ENCODE results near the gene FNDC3B.

DNA sequence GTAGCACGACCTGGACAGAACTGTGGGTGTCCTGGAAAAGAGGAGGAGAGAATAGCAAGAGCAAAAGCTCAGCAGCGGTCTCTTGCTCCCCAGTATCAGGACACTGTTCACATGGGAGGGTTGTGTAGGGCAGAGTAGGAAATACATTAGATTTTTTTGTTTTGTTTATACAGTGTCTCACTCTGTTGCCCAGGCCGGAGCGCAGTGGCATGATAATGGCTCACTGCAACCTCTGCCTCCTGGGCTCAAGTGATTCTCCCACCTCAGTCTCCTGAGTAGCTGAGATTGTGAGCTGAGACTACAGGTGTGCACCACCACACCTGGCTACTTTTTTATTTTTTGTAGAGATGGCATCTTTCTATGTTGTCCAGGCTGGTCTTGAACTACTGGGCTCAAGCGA lies 53.3 kb downstream of the FNDC3B start:
- TF ChIP-seq, protein P1, sequence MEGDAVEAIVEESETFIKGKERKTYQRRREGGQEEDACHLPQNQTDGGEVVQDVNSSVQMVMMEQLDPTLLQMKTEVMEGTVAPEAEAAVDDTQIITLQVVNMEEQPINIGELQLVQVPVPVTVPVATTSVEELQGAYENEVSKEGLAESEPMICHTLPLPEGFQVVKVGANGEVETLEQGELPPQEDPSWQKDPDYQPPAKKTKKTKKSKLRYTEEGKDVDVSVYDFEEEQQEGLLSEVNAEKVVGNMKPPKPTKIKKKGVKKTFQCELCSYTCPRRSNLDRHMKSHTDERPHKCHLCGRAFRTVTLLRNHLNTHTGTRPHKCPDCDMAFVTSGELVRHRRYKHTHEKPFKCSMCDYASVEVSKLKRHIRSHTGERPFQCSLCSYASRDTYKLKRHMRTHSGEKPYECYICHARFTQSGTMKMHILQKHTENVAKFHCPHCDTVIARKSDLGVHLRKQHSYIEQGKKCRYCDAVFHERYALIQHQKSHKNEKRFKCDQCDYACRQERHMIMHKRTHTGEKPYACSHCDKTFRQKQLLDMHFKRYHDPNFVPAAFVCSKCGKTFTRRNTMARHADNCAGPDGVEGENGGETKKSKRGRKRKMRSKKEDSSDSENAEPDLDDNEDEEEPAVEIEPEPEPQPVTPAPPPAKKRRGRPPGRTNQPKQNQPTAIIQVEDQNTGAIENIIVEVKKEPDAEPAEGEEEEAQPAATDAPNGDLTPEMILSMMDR (IDR thresholded peaks at IDR 0.05): no peak
- no peak for TF ChIP-seq EZH2 (IDR thresholded peaks at IDR 0.05)

All from neural progenitor cell (in vitro differentiated cells).